HG03575 (cell line): ENCODE measurements around the gene ZBTB7B.

ENCODE experiments used
- ATAC-seq: cut with Tn5 transposase; IDR thresholded peaks from one replicate; pipeline ENCODE4 v1.9.1; 2021; ENCODE audit not compliant: unreplicated experiment, insufficient number of reproducible peaks, low FRiP score; ENCODE audit errors: extremely low read depth

The ZBTB7B gene

DNA sequence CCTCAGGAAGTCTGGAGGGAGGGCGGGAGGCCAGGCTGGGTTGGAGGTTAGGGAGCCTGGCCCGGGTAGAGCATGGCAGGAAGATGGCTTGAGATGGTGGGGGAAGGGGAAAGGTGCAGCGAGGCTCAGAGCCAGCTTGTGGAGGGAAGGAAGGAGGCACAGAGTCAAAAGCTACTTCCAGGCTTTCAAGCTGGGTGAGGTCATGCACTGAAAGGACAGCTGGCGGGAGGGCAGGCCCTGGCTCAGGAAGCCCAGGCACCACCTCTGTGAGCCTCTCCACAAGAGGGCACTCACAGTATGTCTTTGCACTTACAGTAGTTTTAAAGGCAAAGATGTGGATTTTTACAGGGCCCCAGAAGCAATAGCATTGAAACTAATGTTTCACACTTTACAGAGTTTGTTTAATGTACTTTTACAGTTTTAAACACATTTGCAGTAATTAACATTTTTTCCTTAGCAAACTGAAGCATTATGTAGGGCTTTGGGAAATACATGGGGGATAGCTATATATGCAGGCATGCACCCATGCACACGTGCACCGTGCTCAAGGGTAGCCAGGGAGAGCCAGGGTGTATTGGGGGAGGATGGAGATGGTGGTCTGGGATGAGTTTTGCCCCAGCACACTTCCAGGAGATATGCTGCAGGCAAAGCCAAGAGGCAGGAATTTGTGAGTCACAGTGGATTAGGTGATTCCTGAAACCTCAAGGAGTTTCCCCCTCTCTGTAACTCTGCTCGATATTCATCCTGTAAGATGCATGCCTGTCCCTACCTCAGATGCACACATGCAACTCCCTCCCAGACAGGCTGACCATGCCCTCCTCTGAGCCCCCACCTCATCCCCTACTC, 42.4 kb downstream of the ZBTB7B start:
- no peak for ATAC-seq

- no peak for ATAC-seq
Observed at GRCh38 chr1:155048449-155049334, 46.1 kb downstream of the ZBTB7B start.

- no peak for ATAC-seq
Observed at GRCh38 chr1:155049651-155050559, 47.3 kb downstream of the ZBTB7B start.

GRCh38 chr1:155050560-155051341, 48.1 kb downstream of the ZBTB7B start, which contains the start of gene ADAM15:
Gene ADAM15, plus strand, starts transcription at chr1:155051316. Its CDS starts 71 bp downstream, at chr1:155051387.
- no peak for ATAC-seq

GRCh38 chr1:155051342-155051776, 48.8 kb downstream of the ZBTB7B start:
- no peak for ATAC-seq

- ATAC-seq, result no peak
Observed at GRCh38 chr1:155051777-155052398, 49.3 kb downstream of the ZBTB7B start.

GRCh38 chr1:155052439-155053395, 50.1 kb downstream of the ZBTB7B start:
- no peak for ATAC-seq

- ATAC-seq, result no peak
Observed at GRCh38 chr1:155053531-155054105, 51.0 kb downstream of the ZBTB7B start.

DNA sequence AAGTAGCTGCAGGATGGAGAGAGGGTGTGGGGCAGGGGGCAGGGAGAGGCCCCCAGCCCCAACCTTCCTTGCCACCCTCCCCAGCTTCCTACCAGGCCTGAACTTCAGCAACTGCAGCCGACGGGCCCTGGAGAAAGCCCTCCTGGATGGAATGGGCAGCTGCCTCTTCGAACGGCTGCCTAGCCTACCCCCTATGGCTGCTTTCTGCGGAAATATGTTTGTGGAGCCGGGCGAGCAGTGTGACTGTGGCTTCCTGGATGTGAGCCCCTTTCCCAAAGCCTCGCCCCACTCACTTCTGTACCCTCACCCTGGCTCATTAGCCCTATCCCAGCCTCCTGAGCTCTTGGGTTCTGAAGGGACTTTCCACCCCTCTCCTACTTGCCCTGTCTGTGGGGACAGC, 54.5 kb downstream of the ZBTB7B start:
- no peak for ATAC-seq

- ATAC-seq, result no peak
Observed at GRCh38 chr1:155057788-155058211, 55.2 kb downstream of the ZBTB7B start.

- ATAC-seq, result no peak
Observed at GRCh38 chr1:155060736-155061135, 58.1 kb downstream of the ZBTB7B start.

- no peak for ATAC-seq
Observed at GRCh38 chr1:155061381-155062150, 59.0 kb downstream of the ZBTB7B start.

DNA sequence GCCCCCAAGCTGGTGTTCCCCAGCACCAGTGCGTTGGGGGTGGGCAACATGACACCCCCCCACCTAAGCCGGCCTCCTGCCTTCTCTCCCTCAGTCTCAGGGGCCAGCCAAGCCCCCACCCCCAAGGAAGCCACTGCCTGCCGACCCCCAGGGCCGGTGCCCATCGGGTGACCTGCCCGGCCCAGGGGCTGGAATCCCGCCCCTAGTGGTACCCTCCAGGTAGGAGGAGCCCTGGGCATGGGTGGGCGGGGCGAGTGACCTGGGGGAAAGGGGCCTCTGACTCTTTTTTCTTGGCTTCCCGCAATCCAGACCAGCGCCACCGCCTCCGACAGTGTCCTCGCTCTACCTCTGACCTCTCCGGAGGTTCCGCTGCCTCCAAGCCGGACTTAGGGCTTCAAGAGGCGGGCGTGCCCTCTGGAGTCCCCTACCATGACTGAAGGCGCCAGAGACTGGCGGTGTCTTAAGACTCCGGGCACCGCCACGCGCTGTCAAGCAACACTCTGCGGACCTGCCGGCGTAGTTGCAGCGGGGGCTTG, 59.6 kb downstream of the ZBTB7B start:
- ATAC-seq, result no peak

- no peak for ATAC-seq
Observed at GRCh38 chr1:155062702-155063411, 60.3 kb downstream of the ZBTB7B start.
